Mucosa of descending colon (tissue), 3 donors: ENCODE data around the gene TSPAN11. TPM values are rescaled to one million over a fixed set of nuclear protein-coding genes. Genes with fewer than 3 reads are reported as not detected.

Source experiments
- ATAC-seq: fragments of 200-7000 bp; cut with Tn5 transposase; one replicate; pipeline ENCODE4 v1.9.1; 2020; ENCODE audit warnings: mild to moderate bottlenecking, moderate library complexity
- DNase-seq, 3 donors: peaks; one replicate each; pipeline ENCODE4 v3.0.0-alpha.2; 2020
- H3K36me3 ChIP-seq: fragments of 200-600 bp; one replicate; pipeline ENCODE4 v1.8.0; 2021; ENCODE audit warnings: low read depth, mild to moderate bottlenecking
- H3K4me1 ChIP-seq: fragments of 200-600 bp; one replicate; pipeline ENCODE4 v1.8.0; 2021; ENCODE audit warnings: low read depth, mild to moderate bottlenecking
- H3K4me3 ChIP-seq: fragments of 200-600 bp; one replicate; pipeline ENCODE4 v1.8.0; 2021; ENCODE audit warnings: mild to moderate bottlenecking
- H3K9me3 ChIP-seq: fragments of 200-600 bp; one replicate; pipeline ENCODE4 v1.8.0; 2021; ENCODE audit warnings: mild to moderate bottlenecking
- intact Hi-C, 2 donors: fragments of 100-400 bp; cut with DNase I in 1 of 2; cut with micrococcal nuclease in 1 of 2; formaldehyde crosslinking; loops; one replicate each; pipeline versions ENCODE4 v1.11.0 to v1.11.1; 2022; cut with DNase I, micrococcal nuclease
- total RNA-seq, 3 donors: library from RNA; stranded (reverse); fragmentation: NEBNext Ultra II Directional in 2 of 3; extraction: Animal tissue kit (Norgen Biotek cat#: 25700) in 2 of 3; gene quantifications; one replicate each; pipeline versions ENCODE4 v1.2.1 to v1.2.4, GENCODE V29; 2021 to 2023
- TF ChIP-seq, protein P1 (sequence below): fragments of 200-600 bp; IDR thresholded peaks from one replicate; pipeline ENCODE4 v1.8.0; 2022; ENCODE audit warnings: antibody characterized with exemption, mild to moderate bottlenecking
- donor health status: DM: no; HTN: no; CAD: no; lungs with moderate emphysema.
- donor health status: DM: no; HTN: no; CAD: no.
- donor health status: DM: no; HTN: yes; CAD: no.

TSPAN11 gene
- total RNA-seq, 3 donors from 2014 or later = 3.2 to 19.9 (median 4.2) TPM

DNA sequence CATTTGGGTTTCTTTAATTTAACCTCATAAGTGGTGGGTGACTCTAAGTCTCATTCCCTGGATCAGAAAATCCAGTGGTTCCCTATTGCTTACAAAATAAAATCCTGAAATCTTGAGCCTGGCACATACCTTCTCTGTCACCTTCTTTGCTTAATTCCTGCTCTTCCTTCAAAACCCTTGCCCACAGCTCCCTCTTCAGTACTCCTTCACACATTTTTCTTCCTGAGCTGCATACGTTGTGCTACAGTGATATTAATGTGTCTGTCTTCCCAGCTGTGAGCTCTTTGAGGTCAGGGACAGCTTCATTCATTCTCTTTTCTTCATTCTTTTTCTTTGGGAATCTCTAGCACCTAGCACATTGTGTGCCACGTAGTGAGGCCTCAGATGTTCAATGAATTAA is 9.5 kb downstream of the TSPAN11 start:
- ATAC-seq = no peak
- intact Hi-C loops = no loop called here
- Histone ChIP-seq H3K36me3 (no peaks in the 10 kb centered on the region), H3K4me3 (no peak overlapping the region), H3K4me1 (no peaks in the 10 kb centered on the region), H3K9me3 (no peaks in the 10 kb centered on the region)
- no peak for DNase-seq
- TF ChIP-seq, protein P1, sequence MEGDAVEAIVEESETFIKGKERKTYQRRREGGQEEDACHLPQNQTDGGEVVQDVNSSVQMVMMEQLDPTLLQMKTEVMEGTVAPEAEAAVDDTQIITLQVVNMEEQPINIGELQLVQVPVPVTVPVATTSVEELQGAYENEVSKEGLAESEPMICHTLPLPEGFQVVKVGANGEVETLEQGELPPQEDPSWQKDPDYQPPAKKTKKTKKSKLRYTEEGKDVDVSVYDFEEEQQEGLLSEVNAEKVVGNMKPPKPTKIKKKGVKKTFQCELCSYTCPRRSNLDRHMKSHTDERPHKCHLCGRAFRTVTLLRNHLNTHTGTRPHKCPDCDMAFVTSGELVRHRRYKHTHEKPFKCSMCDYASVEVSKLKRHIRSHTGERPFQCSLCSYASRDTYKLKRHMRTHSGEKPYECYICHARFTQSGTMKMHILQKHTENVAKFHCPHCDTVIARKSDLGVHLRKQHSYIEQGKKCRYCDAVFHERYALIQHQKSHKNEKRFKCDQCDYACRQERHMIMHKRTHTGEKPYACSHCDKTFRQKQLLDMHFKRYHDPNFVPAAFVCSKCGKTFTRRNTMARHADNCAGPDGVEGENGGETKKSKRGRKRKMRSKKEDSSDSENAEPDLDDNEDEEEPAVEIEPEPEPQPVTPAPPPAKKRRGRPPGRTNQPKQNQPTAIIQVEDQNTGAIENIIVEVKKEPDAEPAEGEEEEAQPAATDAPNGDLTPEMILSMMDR = no peak

DNA sequence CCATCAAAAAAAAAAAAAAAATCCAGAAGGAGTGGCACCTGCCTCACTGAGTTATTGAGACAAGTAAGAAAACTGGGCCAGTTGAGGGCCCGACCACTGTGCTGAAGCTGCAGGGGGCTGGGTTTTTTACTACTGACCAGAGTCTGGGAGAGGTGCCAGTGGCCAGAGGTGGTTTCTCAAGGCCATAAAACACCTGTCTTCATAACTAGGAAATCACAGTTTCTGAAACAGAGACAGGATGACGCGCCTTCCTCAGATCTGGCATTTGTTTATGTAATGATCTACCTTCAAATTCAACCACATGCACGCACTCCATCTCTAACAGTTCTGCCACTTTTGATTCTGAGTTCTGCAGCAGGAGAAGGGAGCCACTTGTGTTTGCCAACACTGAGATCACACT is 12.7 kb downstream of the TSPAN11 start:
- TF ChIP-seq, protein P1 = no peak
- Histone ChIP-seq H3K36me3 (no peaks in the 10 kb centered on the region), H3K9me3 (no peaks in the 10 kb centered on the region), H3K4me1 (no peaks in the 10 kb centered on the region), H3K4me3 (no peak overlapping the region)
- no peak for ATAC-seq
- intact Hi-C loops = no loop called here
- DNase-seq = no peak

DNA sequence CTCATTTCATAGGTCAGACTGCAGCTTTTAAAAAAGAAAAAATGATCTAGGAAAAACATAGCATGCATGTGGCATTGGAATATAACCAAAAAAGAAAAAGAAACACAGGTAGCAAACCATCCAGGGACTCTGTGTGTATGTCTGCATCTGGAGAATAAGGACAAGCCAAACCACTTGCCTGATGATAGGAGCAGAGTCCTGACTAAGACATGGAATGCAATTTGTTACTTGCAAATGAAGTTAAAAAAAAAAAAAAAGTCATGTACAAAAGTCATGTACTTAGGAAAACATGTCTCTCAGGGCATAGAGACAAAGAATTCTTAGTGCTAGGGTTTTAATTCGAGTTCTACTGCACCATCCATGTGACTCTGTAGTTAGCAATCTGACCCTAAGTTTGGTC is 15.9 kb downstream of the TSPAN11 start:
- Histone ChIP-seq H3K4me1 (no peaks in the 10 kb centered on the region), H3K4me3 (no peak overlapping the region), H3K36me3 (no peaks in the 10 kb centered on the region), H3K9me3 (no peaks in the 10 kb centered on the region)
- no peak for DNase-seq
- intact Hi-C loops = no loop called here
- TF ChIP-seq, protein P1 = no peak
- no peak for ATAC-seq

DNA sequence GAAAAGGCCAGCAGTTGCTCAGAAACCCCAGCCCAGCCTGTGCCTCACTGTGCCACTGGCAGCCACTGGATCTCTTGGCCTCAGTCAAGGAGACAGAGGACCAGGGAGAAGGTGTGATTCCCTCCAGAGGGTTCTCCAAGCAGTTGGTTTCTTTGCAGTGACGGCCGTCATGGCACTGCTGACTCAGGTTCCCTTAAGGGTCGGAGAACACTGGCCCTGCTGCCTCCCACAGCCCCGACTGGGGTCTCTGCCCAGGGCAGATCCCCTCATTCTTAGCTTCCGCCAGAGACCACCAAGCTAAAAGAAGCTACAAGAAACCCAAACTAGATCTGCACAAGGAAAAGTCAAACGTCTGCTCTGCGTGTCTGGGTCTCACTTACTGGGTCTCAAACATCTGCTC is 16.4 kb downstream of the TSPAN11 start:
- H3K9me3 ChIP-seq = no peaks in the 10 kb centered on the region
- no peaks in the 10 kb centered on the region for H3K36me3 ChIP-seq
- intact Hi-C loops = no loop called here
- ATAC-seq = no peak
- no peak overlapping the region for H3K4me3 ChIP-seq
- H3K4me1 ChIP-seq = no peaks in the 10 kb centered on the region
- DNase-seq = no peak
- TF ChIP-seq, protein P1 = no peak

DNA sequence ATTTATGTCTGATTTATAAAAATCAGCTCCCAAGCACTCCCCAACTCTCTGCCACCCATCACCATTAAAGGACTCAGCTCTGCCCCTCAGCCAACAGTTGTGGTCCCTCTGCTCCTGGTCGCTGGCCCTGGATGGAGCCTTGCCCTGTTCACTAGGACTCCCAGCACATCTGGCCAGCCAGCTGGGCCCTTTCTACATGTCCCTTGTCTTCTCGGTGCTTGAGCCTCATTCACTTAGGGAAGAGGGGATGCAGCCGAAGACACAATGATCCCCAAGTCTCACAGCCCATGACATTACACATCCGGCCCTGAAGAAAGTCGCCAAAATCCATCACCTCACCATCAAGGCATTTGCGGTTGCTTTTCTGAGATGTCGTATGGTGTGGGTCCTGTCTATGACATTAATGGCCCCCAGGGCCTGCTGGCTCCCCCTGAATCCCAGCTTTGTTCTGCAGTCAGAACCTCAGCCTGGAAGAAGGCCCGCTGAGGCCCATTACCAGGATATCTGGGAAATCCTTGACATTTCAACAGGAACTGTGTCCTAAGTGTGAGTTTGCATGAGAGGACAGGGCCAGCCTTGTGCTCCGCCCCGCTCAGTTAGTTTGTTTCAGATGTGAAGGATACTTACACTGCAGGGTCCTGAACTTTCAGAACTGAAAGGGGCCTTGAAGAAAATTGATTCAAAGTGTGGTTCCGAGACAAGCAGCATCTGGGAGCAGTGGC is 19.1 kb downstream of the TSPAN11 start:
- intact Hi-C loops = no loop called here
- Histone ChIP-seq H3K4me1 (no peaks in the 10 kb centered on the region), H3K36me3 (no peaks in the 10 kb centered on the region), H3K4me3 (no peak overlapping the region), H3K9me3 (no peaks in the 10 kb centered on the region)
- TF ChIP-seq, protein P1 = no peak
- DNase-seq (no peak), ATAC-seq (no peak)

DNA sequence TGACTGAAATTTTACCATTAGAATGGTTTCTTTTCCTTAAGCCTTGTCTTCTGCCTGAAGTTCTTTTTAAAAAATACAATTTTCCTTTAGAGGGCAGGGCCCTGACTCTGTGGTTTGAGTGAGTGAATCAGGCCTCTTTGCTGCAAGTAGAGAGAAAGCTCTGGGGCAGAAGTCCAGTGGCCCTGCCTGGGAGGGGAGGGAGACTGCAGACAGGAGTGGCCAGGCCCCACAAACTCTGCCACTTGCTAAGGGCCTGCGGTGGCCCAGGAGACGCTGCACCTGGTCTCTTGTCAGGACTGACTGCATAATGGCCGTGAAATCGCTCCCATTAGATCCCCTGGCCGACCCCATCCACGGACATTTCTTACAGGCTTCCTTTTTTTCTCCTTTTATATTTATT is 25.5 kb downstream of the TSPAN11 start:
- Histone ChIP-seq H3K4me3 (no peak overlapping the region), H3K9me3 (no peaks in the 10 kb centered on the region), H3K36me3 (no peaks in the 10 kb centered on the region), H3K4me1 (no peaks in the 10 kb centered on the region)
- no peak for DNase-seq
- intact Hi-C loops = no loop called here
- no peak for ATAC-seq
- TF ChIP-seq, protein P1 = no peak
